ENCODE measurements around the gene LRRC4B. TPM values are rescaled to one million over a fixed set of nuclear protein-coding genes. Genes with fewer than 3 reads are reported as not detected.
"Not testable (repeated sequence)": the region's sequence is repeated elsewhere in the genome, so short reads cannot be mapped to it uniquely, and the experiment has no call there.

LRRC4B gene
- total RNA-seq, 2 experiments from 2014 or later, result not detected

DNA sequence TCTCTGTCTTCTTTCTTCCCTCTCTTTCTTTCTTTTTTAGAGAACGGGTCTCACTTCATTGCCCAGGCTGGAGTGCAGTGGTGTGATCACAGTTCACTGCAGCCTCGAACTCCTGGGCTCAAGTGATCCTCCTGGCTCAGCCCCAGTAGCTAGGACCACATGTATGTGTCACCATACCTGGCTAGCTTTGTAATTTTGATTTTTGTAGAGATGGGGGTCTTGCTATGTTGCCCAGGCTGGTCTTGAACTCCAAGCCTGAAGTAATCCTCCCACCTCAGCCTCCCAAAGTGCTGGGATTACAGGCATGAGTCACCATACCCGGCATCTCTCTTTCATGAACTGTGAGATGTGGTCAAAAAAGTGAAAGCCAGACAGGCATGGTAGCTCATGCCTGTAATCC is 94.9 kb downstream of the LRRC4B start:
- H3K27ac Mint-ChIP-seq; POLR2A ChIA-PET; H3K4me3 Mint-ChIP-seq; ATAC-seq; H3K9me3 Mint-ChIP-seq (ENCODE audit: insufficient read depth); H3K27me3 Mint-ChIP-seq (ENCODE audit: low read depth); DNase-seq: not testable (repeated sequence)
- peaks cover 14% of the 10 kb centered on the region for H3K36me3 Mint-ChIP-seq (ENCODE audit: low read depth)
- CTCF ChIA-PET, result interaction anchor here (1.6 kb wide), 1 partner anchor 11 kb away, joined by 4 read pairs; no protein-coding TSS in a partner anchor
- H3K4me1 Mint-ChIP-seq (ENCODE audit: low read depth), result peaks cover 16% of the 10 kb centered on the region

DNA sequence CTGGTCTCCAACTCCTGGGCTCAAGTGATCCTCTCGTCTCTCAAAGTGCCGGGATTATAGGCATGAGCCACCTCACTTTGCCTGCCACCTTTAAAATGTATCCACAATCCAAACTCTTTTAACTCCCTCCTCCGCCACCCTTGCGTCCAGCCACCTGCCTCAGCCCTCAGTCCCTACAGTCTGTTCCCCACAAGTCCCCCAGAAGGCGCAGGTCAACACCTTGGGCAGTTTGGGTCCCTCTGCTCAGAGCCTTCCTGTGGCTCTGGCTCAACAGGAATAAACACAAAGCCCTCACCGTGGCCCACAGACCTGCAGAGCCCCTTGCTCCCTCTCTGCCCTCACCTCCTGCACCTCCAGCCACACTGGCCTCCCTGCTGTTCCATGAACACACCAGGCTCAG is 99.4 kb downstream of the LRRC4B start:
- H3K27ac Mint-ChIP-seq, result no peak overlapping the region
- H3K4me1 Mint-ChIP-seq (ENCODE audit: low read depth), result no peaks in the 10 kb centered on the region
- no peaks in the 10 kb centered on the region for H3K27me3 Mint-ChIP-seq (ENCODE audit: low read depth)
- no peak for DNase-seq
- no peaks in the 10 kb centered on the region for H3K9me3 Mint-ChIP-seq (ENCODE audit: insufficient read depth)
- POLR2A ChIA-PET, result no interaction called here
- H3K4me3 Mint-ChIP-seq, result no peak overlapping the region
- H3K36me3 Mint-ChIP-seq (ENCODE audit: low read depth), result no peaks in the 10 kb centered on the region
- ATAC-seq, result no peak
- CTCF ChIA-PET, result no interaction called here

DNA sequence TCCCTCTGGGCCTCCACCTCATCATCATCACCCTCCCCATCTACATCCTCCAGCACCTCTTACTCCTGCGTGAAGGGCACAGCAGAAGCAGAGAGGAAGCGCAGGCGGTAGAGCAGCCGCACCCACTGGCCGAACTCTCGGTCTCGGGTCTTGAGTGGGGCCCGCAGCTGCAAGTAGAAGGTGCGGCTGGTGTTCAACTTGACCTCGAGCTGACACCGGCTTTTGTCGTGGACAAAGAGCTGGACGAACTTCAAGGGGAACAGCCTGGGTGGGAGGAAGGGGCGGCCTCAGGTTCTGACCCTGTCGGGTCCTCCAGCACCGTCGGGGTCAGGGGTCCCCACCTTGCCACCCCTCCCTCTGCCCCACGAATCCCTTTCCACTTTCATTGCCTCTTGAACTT is 100.7 kb downstream of the LRRC4B start:
- CTCF ChIA-PET, result no interaction called here
- H3K9me3 Mint-ChIP-seq (ENCODE audit: insufficient read depth), result no peaks in the 10 kb centered on the region
- no peak for ATAC-seq

More for the DNA sequence above, 100.7 kb downstream of the LRRC4B start:
- Mint-ChIP-seq H3K4me1 (ENCODE audit: low read depth) (no peaks in the 10 kb centered on the region), H3K27me3 (ENCODE audit: low read depth) (no peaks in the 10 kb centered on the region), H3K27ac (no peak overlapping the region), H3K4me3 (no peak overlapping the region), H3K36me3 (ENCODE audit: low read depth) (no peaks in the 10 kb centered on the region)
- no peak for DNase-seq
- POLR2A ChIA-PET, result no interaction called here

Other genes with a start within 250 kb of the LRRC4B start
- under 1 TPM; 0.39 to 0.47 TPM for gene KCNC3, start 239.1 kb downstream of the LRRC4B start, total RNA-seq
- gene NAPSA, start 202.8 kb downstream of the LRRC4B start, total RNA-seq, result 1 to 10 TPM in 1 of 2 experiments, under 1 TPM in 1; 0.73 to 1.2 TPM
- gene NR1H2, start 192.0 kb downstream of the LRRC4B start, total RNA-seq, result 10 to 100 TPM; 56.4 to 64.1 TPM
- gene POLD1, start 184.1 kb downstream of the LRRC4B start, total RNA-seq, result 100 to 1,000 TPM; 163 to 181 TPM
- under 1 TPM; 0.52 to 0.84 TPM for gene SPIB, start 149.5 kb downstream of the LRRC4B start, total RNA-seq
- gene MYBPC2, start 135.5 kb downstream of the LRRC4B start, total RNA-seq, result not detected
- 10 to 100 TPM; 54.8 to 56.9 TPM for gene EMC10, start 91.9 kb downstream of the LRRC4B start, total RNA-seq
- gene GARIN5A, start 91.6 kb downstream of the LRRC4B start, total RNA-seq, result under 1 TPM in 1 of 2 experiments, not detected in 1; 0.29 TPM
- gene JOSD2, start 57.2 kb downstream of the LRRC4B start, total RNA-seq, result 10 to 100 TPM; 49.8 to 51.3 TPM
- gene ASPDH, start 54.5 kb downstream of the LRRC4B start, total RNA-seq, result not detected
- not detected for gene SYT3, start 71.4 kb upstream of the LRRC4B start, total RNA-seq
- not detected for gene C19orf81, start 81.0 kb upstream of the LRRC4B start, total RNA-seq
- not detected for gene SHANK1, start 151.4 kb upstream of the LRRC4B start, total RNA-seq
- gene CLEC11A, start 154.9 kb upstream of the LRRC4B start, total RNA-seq, result 1 to 10 TPM; 1.4 to 2.3 TPM
- gene GPR32, start 202.0 kb upstream of the LRRC4B start, total RNA-seq, result not detected
- not detected for gene ACP4, start 222.0 kb upstream of the LRRC4B start, total RNA-seq